ENCODE measurements around the gene HCFC1R1.
A peak's percentile ranks its signal among the peaks of the same experiment; 100 is the strongest.

The HCFC1R1 gene

DNA sequence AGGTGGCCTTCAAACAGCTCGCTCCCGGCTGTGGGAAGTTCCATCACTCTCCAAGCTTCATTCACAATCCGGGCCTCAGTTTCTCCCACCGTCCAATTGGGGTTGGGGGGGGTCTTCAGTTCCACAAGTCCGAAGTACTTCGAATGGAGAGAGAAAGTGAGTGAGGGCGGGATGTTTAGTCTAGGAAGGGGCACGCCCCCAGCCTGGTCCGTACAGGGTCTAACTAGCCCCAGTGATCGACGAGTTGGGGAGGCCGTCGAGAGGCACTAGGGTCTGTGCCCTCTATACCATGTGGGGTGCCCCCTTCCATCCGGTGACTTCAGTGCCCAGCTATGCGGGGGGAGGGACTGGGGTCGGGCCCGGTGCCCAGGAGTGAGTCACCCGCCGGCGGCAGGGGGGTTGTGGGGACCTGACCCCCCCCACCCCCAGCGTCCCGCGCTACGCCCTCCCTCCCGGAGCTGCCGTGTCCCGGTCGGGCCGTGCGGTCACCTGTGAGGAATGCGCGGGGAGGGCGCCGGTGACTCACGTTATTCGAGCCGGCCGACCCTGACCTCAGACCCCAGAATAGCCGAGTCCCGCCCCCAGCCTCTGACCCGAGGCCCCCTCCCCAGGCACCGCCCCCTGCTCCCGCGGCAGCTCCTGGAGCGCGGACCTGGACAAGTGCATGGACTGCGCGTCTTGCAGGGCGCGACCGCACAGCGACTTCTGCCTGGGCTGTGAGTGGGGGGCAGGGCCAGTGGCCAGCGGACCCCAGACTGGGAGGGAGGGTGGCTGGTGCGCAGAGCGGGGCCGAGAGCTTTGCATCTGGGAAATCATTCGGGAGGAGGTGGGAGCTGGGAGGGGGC is 2.9 kb downstream of the HCFC1R1 start:
- Histone ChIP-seq H3K4me1 (peaks cover 20% of the 10 kb centered on the region), H3K27me3 (no peaks in the 10 kb centered on the region)

DNA sequence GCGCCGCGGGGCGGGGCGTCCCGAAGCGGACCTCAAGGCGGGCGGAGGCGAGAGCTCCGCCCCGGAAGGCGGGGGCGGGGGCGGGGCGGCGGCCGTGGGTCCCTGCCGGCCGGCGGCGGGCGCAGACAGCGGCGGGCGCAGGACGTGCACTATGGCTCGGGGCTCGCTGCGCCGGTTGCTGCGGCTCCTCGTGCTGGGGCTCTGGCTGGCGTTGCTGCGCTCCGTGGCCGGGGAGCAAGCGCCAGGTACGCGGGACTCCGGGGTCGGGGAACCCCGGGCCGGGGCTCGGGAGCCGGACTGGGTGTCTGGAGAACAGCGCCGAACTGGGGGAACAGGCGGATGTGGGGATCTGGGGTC is 3.5 kb downstream of the HCFC1R1 start, which contains the start of gene TNFRSF12A:
Gene TNFRSF12A, plus strand, starts transcription at position 122 of the 357 bp plus-strand sequence. Its CDS starts 30 bp downstream, at position 152.
- peak; percentile 88 for DNase-seq
- TF ChIP-seq, protein P1, sequence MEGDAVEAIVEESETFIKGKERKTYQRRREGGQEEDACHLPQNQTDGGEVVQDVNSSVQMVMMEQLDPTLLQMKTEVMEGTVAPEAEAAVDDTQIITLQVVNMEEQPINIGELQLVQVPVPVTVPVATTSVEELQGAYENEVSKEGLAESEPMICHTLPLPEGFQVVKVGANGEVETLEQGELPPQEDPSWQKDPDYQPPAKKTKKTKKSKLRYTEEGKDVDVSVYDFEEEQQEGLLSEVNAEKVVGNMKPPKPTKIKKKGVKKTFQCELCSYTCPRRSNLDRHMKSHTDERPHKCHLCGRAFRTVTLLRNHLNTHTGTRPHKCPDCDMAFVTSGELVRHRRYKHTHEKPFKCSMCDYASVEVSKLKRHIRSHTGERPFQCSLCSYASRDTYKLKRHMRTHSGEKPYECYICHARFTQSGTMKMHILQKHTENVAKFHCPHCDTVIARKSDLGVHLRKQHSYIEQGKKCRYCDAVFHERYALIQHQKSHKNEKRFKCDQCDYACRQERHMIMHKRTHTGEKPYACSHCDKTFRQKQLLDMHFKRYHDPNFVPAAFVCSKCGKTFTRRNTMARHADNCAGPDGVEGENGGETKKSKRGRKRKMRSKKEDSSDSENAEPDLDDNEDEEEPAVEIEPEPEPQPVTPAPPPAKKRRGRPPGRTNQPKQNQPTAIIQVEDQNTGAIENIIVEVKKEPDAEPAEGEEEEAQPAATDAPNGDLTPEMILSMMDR (IDR thresholded peaks at IDR 0.05; ENCODE audit: low read depth, low read length): no peak
- H3K27me3 ChIP-seq: no peaks in the 10 kb centered on the region

More for the DNA sequence above, 2.9 kb downstream of the HCFC1R1 start:
- Histone ChIP-seq H3K9me3 (no peaks in the 10 kb centered on the region), H3K4me3 (ENCODE audit: low read depth, low read length) (peak overlapping the region; percentile 56), H3K36me3 (peaks cover 3% of the 10 kb centered on the region; the same call in 1 of the 2 replicates)
- peak; percentile 37 for DNase-seq
- TF ChIP-seq, protein P1 (IDR thresholded peaks at IDR 0.05; ENCODE audit: low read depth, low read length): no peak

DNA sequence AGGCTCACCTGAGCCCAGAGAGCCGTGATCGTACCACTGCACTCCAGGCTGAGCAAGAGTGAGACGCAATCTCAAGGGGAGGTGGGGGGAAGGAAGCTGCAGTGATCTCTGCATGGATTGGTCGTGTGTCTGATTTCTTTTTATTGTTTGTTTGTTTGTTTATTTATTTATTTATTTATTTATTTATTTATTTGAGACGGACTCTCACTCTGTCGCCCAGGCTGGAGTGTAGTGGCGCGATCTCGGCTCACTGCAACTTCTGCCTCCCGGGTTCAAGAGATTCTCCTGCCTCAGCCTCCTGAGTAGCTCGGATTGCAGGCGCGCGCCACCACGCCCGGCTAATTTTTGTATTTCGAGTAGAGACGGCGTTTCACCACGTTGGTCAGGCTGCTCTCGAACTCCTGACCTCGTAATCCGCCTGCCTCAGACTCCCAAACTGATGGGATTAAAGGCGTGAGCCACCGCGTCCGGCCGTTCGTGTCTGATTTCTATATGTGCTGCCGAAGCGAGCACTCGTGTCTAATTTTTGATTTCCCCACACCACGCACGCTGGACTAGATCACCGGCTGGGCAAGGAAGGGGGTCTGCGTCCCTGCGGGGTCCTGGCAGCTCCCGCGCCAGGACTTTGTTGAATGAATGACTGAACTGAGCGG is 4.0 kb downstream of the HCFC1R1 start:
- H3K9me3 ChIP-seq: no peaks in the 10 kb centered on the region
- DNase-seq: no peak
- peak overlapping the region; percentile 54 for H3K4me3 ChIP-seq (ENCODE audit: low read depth, low read length)
- no peaks in the 10 kb centered on the region for H3K36me3 ChIP-seq
- TF ChIP-seq, protein P1 (IDR thresholded peaks at IDR 0.05; ENCODE audit: low read depth, low read length): no peak
- no peaks in the 10 kb centered on the region for H3K27me3 ChIP-seq
- H3K4me1 ChIP-seq: peaks cover 20% of the 10 kb centered on the region

More for the DNA sequence above, 3.5 kb downstream of the HCFC1R1 start, which contains the start of gene TNFRSF12A:
- no peaks in the 10 kb centered on the region for H3K9me3 ChIP-seq
- peaks cover 20% of the 10 kb centered on the region for H3K4me1 ChIP-seq
- H3K4me3 ChIP-seq (ENCODE audit: low read depth, low read length): peak within 1 kb of the TSS; percentile 56
- no peaks in the 10 kb centered on the region for H3K36me3 ChIP-seq

DNA sequence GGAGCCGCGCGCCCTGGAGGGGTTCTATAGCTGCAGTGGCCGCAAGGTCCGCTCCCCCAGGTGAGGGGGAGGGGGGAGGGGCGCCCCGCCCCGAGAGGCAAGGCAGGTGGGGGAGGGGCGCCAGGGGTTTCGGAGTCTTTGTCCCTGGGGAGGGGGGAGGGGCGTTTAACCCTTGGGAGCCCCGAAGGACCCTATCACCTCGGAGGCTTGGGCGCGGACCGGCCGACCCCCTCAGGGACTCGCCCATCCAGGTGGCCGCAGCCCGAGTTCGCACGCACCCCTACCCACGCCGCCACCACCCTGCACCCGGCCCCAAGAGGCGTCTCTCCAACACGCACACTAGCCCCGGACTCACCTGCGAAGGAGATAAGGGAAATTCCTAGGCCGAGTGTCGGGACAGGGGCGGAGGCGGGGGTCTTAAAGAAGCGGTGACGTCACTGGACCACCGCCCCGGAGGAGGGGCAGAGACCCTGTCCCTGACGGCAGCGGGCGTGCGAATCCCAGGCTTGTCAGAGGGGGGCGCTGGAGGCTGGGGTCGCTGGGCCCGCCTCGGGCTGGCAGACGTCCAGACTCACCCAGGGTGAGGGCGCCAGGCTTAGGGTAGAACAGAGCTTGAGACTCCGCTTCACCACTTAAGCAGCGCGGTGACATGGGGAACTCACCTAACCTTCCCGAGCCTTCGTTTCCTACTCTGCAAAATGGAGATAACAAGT is 5.8 kb downstream of the HCFC1R1 start, which contains the start of gene CLDN6:
Gene CLDN6, minus strand, starts transcription at position 390 of the 713 bp plus-strand sequence. CDS start 2,162 bp downstream, outside the sequence.
- TF ChIP-seq, protein P1 (IDR thresholded peaks at IDR 0.05; ENCODE audit: low read depth, low read length): peak; percentile 40
- Histone ChIP-seq H3K4me1 (peaks cover 18% of the 10 kb centered on the region), H3K36me3 (no peaks in the 10 kb centered on the region), H3K9me3 (no peaks in the 10 kb centered on the region), H3K4me3 (ENCODE audit: low read depth, low read length) (no peak within 1 kb of the TSS), H3K27me3 (no peaks in the 10 kb centered on the region)
- peak; percentile 68 for DNase-seq

DNA sequence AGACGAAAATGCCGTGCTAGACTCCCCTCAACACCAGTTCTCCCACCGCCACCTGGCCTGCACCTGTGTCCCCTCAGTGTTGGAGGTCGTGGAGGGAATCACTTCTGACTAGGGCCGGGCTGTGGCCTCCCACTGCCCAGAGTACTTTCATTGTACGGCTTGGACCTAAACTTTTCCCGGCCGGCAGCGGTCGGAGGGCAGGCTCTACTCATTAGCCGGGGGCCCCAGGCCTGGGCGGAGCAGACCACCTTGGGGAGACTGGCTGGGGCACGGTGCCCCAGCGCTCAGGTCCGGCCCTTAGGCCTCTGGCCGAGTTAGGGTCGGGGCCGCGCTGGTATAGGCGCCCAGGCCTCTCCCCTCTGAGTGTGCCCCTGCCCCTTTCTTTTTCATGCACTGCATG is 6.4 kb downstream of the HCFC1R1 start:
- H3K4me3 ChIP-seq (ENCODE audit: low read depth, low read length): no peak overlapping the region
- H3K36me3 ChIP-seq: no peaks in the 10 kb centered on the region
- TF ChIP-seq, protein P1 (IDR thresholded peaks at IDR 0.05; ENCODE audit: low read depth, low read length): no peak

More for the DNA sequence above, 6.4 kb downstream of the HCFC1R1 start:
- H3K9me3 ChIP-seq: no peaks in the 10 kb centered on the region
- peaks cover 12% of the 10 kb centered on the region for H3K4me1 ChIP-seq
- DNase-seq: no peak
- H3K27me3 ChIP-seq: peaks cover under 1% of the 10 kb centered on the region; the same call in 1 of the 2 replicates
